CD8-positive, alpha-beta memory T cell (primary cell): ENCODE measurements around the gene ZDHHC14. TPM values are rescaled to one million over a fixed set of nuclear protein-coding genes. Genes with fewer than 3 reads are reported as not detected.

Experiments
- CTCF ChIA-PET: fragments of 350-600 bp; sonication (Branson Sonifier 250); formaldehyde crosslinking; loops from one replicate; lab custom pipeline; 2021; ENCODE audit warnings: antibody characterized with exemption; lab: Charles Lee
- POLR2A ChIA-PET: fragments of 350-600 bp; sonication (Branson Sonifier 250); formaldehyde crosslinking; loops from one replicate; lab custom pipeline; 2021; ENCODE audit warnings: antibody characterized with exemption; lab: Charles Lee
- DNase-seq, 5 donors: peaks; one replicate each; pipeline versions ENCODE4 v3.0.0 to v3.0.0-alpha.2; 2020 to 2022; ENCODE audit warnings: mixed read lengths in 1 of 5
- H3K27ac ChIP-seq: one replicate; pipeline ENCODE4 v1.7.0; 2013; ENCODE audit warnings: low read depth, mild to moderate bottlenecking, low read length, moderate library complexity
- H3K27me3 ChIP-seq: 2 replicates; pipeline ENCODE4 v1.7.0; 2013; ENCODE audit warnings: low read length, mild to moderate bottlenecking; ENCODE audit not compliant: insufficient read depth, poor library complexity, severe bottlenecking
- H3K36me3 ChIP-seq: 2 replicates; pipeline ENCODE4 v1.7.0; 2013; ENCODE audit warnings: mild to moderate bottlenecking, low read length, moderate library complexity; ENCODE audit not compliant: insufficient read depth
- H3K4me1 ChIP-seq: 2 replicates; pipeline ENCODE4 v1.7.0; 2013; ENCODE audit warnings: mild to moderate bottlenecking, low read length, moderate library complexity; ENCODE audit not compliant: insufficient read depth
- H3K4me3 ChIP-seq: 2 replicates; pipeline ENCODE4 v1.7.0; 2013; ENCODE audit warnings: mild to moderate bottlenecking, low read length
- H3K9me3 ChIP-seq: 2 replicates; pipeline ENCODE4 v1.7.0; 2013; ENCODE audit warnings: mild to moderate bottlenecking, low read length
- H3K27ac Mint-ChIP-seq, 8 donors: one replicate each; pipeline ENCODE4 v1.8.0; 2020 to 2021; ENCODE audit warnings: mixed read lengths in 8 of 8, mild to moderate bottlenecking in 6 of 8, inconsistent platforms in 3 of 8, moderate library complexity in 3 of 8
- H3K27me3 Mint-ChIP-seq, 2 donors: one replicate each; pipeline ENCODE4 v1.8.0; 2020 to 2021; ENCODE audit warnings: mixed read lengths in 2 of 2, mild to moderate bottlenecking in 1 of 2, moderate library complexity in 1 of 2
- H3K36me3 Mint-ChIP-seq, 3 donors: one replicate each; pipeline ENCODE4 v1.8.0; 2020 to 2021; ENCODE audit warnings: mixed read lengths in 3 of 3, inconsistent platforms in 1 of 3, mild to moderate bottlenecking in 1 of 3
- H3K4me1 Mint-ChIP-seq, 3 donors: one replicate each; pipeline ENCODE4 v1.8.0; 2020 to 2021; ENCODE audit warnings: mixed read lengths in 3 of 3, inconsistent platforms in 1 of 3, mild to moderate bottlenecking in 1 of 3
- H3K4me3 Mint-ChIP-seq, 7 donors: one replicate each; pipeline ENCODE4 v1.8.0; 2020 to 2021; ENCODE audit warnings: mixed read lengths in 7 of 7, mild to moderate bottlenecking in 6 of 7, moderate library complexity in 4 of 7, inconsistent platforms in 2 of 7
- H3K9me3 Mint-ChIP-seq, 5 donors: one replicate each; pipeline ENCODE4 v1.8.0; 2020 to 2022; ENCODE audit warnings: mixed read lengths in 5 of 5, mild to moderate bottlenecking in 3 of 5, moderate library complexity in 2 of 5, inconsistent platforms in 1 of 5
- polyA plus RNA-seq: library from polyadenylated mRNA; unstranded; fragments of 300-500 nt; fragmentation: Illumina TruSeq; gene quantifications from one replicate; pipeline ENCODE4 v1.2.3, GENCODE V29; 2021
- total RNA-seq, 2 experiments: library from RNA; stranded (reverse); gene quantifications; one replicate each; pipeline ENCODE4 v1.2.3, GENCODE V29; 2021

Gene ZDHHC14
- total and polyA plus RNA-seq, 3 experiments from 2014 or later = 4.2 to 8.1 (median 6.3) TPM

GRCh38 chr6:157494132-157494710 is 113.2 kb downstream of the ZDHHC14 start:
- no peaks in the 10 kb centered on the region for H3K36me3 ChIP-seq
- Mint-ChIP-seq H3K9me3 (peaks cover 0 to 3% (median 0%) of the 10 kb centered on the region in 5 donors), H3K4me3 (no peak overlapping the region), H3K27ac (peak overlapping the region in 2 of 8 donors; percentile 41 to 74), H3K36me3 (peaks cover 0 to 11% (median 2%) of the 10 kb centered on the region in 3 donors), H3K27me3 (peaks cover 6 to 7% of the 10 kb centered on the region in 2 donors), H3K4me1 (peaks cover 7 to 26% (median 18%) of the 10 kb centered on the region in 3 donors)
- ChIA-PET POLR2A (no interaction called here), CTCF (no interaction called here)
- H3K4me3 ChIP-seq = no peak overlapping the region
- H3K9me3 ChIP-seq = no peaks in the 10 kb centered on the region
- H3K4me1 ChIP-seq = no peaks in the 10 kb centered on the region
- H3K27ac ChIP-seq = no peak overlapping the region
- DNase-seq = no peak
- H3K27me3 ChIP-seq = no peaks in the 10 kb centered on the region

- CTCF ChIA-PET = no interaction called here
- Histone ChIP-seq H3K36me3 (no peaks in the 10 kb centered on the region), H3K4me1 (no peaks in the 10 kb centered on the region), H3K27me3 (no peaks in the 10 kb centered on the region), H3K27ac (no peak overlapping the region), H3K4me3 (no peak overlapping the region), H3K9me3 (no peaks in the 10 kb centered on the region)
- H3K36me3 Mint-ChIP-seq = peaks cover 0 to 10% (median 2%) of the 10 kb centered on the region in 3 donors
- H3K9me3 Mint-ChIP-seq = peaks cover 0 to 3% (median 0%) of the 10 kb centered on the region in 5 donors
- DNase-seq = no peak
- peaks cover 0 to 7% of the 10 kb centered on the region in 2 donors for H3K27me3 Mint-ChIP-seq
- POLR2A ChIA-PET = no interaction called here
- H3K4me1 Mint-ChIP-seq = peaks cover 0 to 18% (median 13%) of the 10 kb centered on the region in 3 donors
- no peak overlapping the region for H3K4me3 Mint-ChIP-seq
- no peak overlapping the region for H3K27ac Mint-ChIP-seq
Measured at GRCh38 chr6:157496534-157497095, 115.6 kb downstream of the ZDHHC14 start.

- Mint-ChIP-seq H3K27me3 (peaks cover 0 to 7% of the 10 kb centered on the region in 2 donors), H3K4me1 (peaks cover 0 to 18% (median 13%) of the 10 kb centered on the region in 3 donors), H3K36me3 (peaks cover 0 to 10% (median 2%) of the 10 kb centered on the region in 3 donors), H3K27ac (no peak overlapping the region), H3K4me3 (no peak overlapping the region), H3K9me3 (peaks cover 0 to 3% (median 0%) of the 10 kb centered on the region in 5 donors)
- Histone ChIP-seq H3K36me3 (no peaks in the 10 kb centered on the region), H3K4me3 (no peak overlapping the region), H3K27me3 (no peaks in the 10 kb centered on the region), H3K27ac (no peak overlapping the region), H3K9me3 (no peaks in the 10 kb centered on the region), H3K4me1 (no peaks in the 10 kb centered on the region)
- CTCF ChIA-PET = no interaction called here
- no peak for DNase-seq
- POLR2A ChIA-PET = no interaction called here
Measured at GRCh38 chr6:157497579-157497978, 116.6 kb downstream of the ZDHHC14 start.

GRCh38 chr6:157498817-157499216 is 117.8 kb downstream of the ZDHHC14 start:
- Histone ChIP-seq H3K27me3 (no peaks in the 10 kb centered on the region), H3K27ac (no peak overlapping the region), H3K36me3 (no peaks in the 10 kb centered on the region), H3K9me3 (no peaks in the 10 kb centered on the region), H3K4me3 (no peak overlapping the region), H3K4me1 (no peaks in the 10 kb centered on the region)
- CTCF ChIA-PET = no interaction called here
- H3K27me3 Mint-ChIP-seq = peaks cover 0 to 5% of the 10 kb centered on the region in 2 donors
- DNase-seq = no peak
- H3K36me3 Mint-ChIP-seq = peaks cover 0 to 10% (median 0%) of the 10 kb centered on the region in 3 donors
- peaks cover 0 to 3% (median 0%) of the 10 kb centered on the region in 5 donors for H3K9me3 Mint-ChIP-seq
- POLR2A ChIA-PET = interaction anchor here (0.7 kb wide), 1 partner anchor 12 kb away, joined by 3 read pairs; no protein-coding TSS in a partner anchor
- H3K4me1 Mint-ChIP-seq = peaks cover 0 to 18% (median 13%) of the 10 kb centered on the region in 3 donors
- H3K27ac Mint-ChIP-seq = no peak overlapping the region
- no peak overlapping the region for H3K4me3 Mint-ChIP-seq

DNA sequence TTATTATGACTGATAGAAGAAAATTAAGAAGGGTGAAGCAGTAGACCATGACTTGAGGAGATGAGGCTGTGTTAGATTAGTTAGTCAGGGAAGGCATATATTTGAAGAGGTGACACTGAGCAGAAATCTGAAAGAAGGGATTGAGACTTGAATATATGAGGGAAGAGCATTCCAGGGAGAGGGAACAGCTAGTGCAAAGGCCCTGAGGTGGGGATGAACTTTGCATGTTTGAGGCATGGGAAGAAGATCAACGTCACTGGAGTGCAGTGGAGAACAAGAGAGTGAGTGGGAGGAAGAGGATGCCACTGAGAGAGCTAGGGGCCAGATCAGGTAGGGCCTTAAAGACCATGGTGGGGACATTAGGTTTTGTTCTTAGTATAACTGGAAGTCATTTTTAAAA is 119.0 kb downstream of the ZDHHC14 start:
- no peak for DNase-seq
- Histone ChIP-seq H3K4me3 (no peak overlapping the region), H3K4me1 (no peaks in the 10 kb centered on the region), H3K27ac (no peak overlapping the region), H3K9me3 (no peaks in the 10 kb centered on the region), H3K27me3 (no peaks in the 10 kb centered on the region), H3K36me3 (no peaks in the 10 kb centered on the region)
- Mint-ChIP-seq H3K4me3 (no peak overlapping the region), H3K9me3 (peaks cover 0 to 5% (median 2%) of the 10 kb centered on the region in 5 donors), H3K27me3 (peaks cover 0 to 5% of the 10 kb centered on the region in 2 donors), H3K36me3 (peaks cover 0 to 13% (median 0%) of the 10 kb centered on the region in 3 donors), H3K4me1 (peaks cover 0 to 18% (median 13%) of the 10 kb centered on the region in 3 donors), H3K27ac (peak overlapping the region in 1 of 8 donors; percentile 5)
- POLR2A ChIA-PET = no interaction called here
- CTCF ChIA-PET = interaction anchor here (1.4 kb wide), 1 partner anchor 35 kb away, joined by 4 read pairs; no protein-coding TSS in a partner anchor

DNA sequence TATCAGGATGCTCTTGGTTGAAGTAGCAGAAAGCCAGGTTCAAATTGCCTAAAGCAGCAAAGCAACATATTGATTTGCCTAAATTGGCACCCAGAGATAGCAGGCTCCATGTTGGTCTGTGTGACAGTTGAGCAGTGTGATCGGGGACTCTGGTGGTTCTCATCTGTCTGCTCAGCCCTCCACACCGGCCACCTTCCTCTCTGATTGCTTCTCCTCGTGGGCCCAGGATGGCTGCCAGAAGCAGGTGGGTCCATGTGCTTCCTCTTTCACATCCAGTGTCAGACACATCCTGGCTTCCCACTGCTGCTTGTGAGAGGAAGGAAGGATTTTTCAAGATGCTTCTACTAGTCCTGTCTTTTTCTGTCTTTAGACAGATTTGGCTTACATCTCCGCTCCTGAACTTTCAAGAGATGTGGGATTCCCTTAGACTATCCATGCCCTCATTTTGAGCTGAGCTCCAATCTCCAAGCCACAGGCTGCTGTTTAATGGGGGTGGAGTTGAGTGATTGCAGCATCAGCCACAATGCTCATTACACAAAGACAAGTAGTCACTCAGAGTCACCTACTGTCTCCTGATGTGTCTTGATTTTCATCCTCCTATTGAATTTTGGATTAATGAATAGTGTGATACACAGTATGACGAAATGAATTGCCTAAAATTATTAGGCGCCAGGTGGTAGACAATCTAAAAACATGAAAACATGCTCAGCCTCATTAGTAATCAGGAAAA is 122.2 kb downstream of the ZDHHC14 start:
- CTCF ChIA-PET = no interaction called here
- Mint-ChIP-seq H3K9me3 (peaks cover 10 to 26% (median 18%) of the 10 kb centered on the region in 5 donors), H3K4me3 (no peak overlapping the region), H3K4me1 (peaks cover 0 to 6% (median 2%) of the 10 kb centered on the region in 3 donors), H3K27ac (no peak overlapping the region), H3K36me3 (peaks cover 2 to 30% (median 7%) of the 10 kb centered on the region in 3 donors), H3K27me3 (peaks cover 0 to 2% of the 10 kb centered on the region in 2 donors)
- POLR2A ChIA-PET = no interaction called here
- no peaks in the 10 kb centered on the region for H3K4me1 ChIP-seq
- no peaks in the 10 kb centered on the region for H3K36me3 ChIP-seq
- no peak overlapping the region for H3K4me3 ChIP-seq
- no peaks in the 10 kb centered on the region for H3K27me3 ChIP-seq
- H3K9me3 ChIP-seq = peaks cover 10% of the 10 kb centered on the region
- no peak for DNase-seq
- no peak overlapping the region for H3K27ac ChIP-seq

DNA sequence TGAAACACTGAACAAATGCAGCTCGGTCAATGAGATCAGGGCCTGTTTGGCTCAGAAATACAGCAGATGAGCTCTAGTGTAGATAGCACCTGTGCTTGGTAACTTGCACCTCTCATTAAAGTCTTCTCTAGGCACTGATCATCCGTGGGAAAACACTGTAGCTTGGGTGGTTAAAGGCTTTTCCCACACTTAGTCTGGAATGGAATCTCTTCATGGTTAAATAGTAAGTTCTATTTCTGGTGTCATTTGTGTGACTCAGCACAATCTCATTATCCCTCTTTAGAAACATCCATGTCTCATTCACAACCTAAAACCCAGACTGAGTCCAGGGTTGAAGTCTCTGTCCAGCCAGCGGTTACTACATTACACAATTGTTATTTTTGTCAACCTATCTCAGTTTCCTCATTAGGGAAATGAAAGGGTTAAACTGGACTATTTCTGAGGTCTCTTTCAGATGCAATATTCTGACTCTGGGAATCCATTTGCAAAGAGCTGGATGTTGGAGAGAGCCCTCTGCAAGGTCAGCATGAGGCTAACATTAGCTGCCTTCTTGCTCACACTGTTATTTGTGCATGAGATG is 125.0 kb downstream of the ZDHHC14 start:
- ChIA-PET POLR2A (no interaction called here), CTCF (no interaction called here)
- Mint-ChIP-seq H3K27me3 (peaks cover 0 to 1% of the 10 kb centered on the region in 2 donors), H3K27ac (no peak overlapping the region), H3K4me1 (peaks cover 7 to 12% (median 9%) of the 10 kb centered on the region in 3 donors), H3K9me3 (peaks cover 10 to 26% (median 18%) of the 10 kb centered on the region in 5 donors), H3K4me3 (no peak overlapping the region), H3K36me3 (peaks cover 4 to 33% (median 7%) of the 10 kb centered on the region in 3 donors)
- Histone ChIP-seq H3K27me3 (no peaks in the 10 kb centered on the region), H3K4me3 (no peak overlapping the region), H3K27ac (no peak overlapping the region), H3K4me1 (peaks cover 4% of the 10 kb centered on the region), H3K9me3 (peaks cover 10% of the 10 kb centered on the region), H3K36me3 (no peaks in the 10 kb centered on the region)
- DNase-seq = no peak
